ENCODE measurements around the gene RFX7.

DNA sequence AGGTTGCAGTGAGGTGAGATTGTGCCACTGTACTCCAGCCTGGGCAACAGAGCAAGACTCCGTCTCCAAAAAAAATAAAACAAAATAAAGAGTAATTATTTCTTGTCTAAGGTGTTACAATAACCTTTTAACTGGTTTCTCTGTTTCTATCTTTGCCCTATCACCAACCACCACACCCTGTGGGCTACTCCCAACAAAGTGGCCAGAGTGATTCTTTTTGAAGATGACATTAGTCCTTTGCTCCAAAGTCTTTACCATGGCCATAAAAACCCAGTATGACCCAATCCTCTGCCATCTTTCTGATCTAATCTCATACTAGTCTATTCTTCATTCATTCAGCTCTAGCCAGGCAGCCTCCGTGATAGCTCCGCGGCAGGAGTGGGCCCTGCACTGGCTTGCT, 62.8 kb downstream of the RFX7 start:
- TF ChIP-seq, protein P1, sequence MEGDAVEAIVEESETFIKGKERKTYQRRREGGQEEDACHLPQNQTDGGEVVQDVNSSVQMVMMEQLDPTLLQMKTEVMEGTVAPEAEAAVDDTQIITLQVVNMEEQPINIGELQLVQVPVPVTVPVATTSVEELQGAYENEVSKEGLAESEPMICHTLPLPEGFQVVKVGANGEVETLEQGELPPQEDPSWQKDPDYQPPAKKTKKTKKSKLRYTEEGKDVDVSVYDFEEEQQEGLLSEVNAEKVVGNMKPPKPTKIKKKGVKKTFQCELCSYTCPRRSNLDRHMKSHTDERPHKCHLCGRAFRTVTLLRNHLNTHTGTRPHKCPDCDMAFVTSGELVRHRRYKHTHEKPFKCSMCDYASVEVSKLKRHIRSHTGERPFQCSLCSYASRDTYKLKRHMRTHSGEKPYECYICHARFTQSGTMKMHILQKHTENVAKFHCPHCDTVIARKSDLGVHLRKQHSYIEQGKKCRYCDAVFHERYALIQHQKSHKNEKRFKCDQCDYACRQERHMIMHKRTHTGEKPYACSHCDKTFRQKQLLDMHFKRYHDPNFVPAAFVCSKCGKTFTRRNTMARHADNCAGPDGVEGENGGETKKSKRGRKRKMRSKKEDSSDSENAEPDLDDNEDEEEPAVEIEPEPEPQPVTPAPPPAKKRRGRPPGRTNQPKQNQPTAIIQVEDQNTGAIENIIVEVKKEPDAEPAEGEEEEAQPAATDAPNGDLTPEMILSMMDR (conservative IDR thresholded peaks at IDR 0.05 in 1 of 2, IDR thresholded peaks at IDR 0.05 in 1 of 2; ENCODE audit: low read depth in 1 of 2, low read length in 2 of 2): no peak
- TF ChIP-seq EZH2 (IDR thresholded peaks at IDR 0.05; ENCODE audit: low read length, missing control alignments): no peak

Measured in fibroblast of lung (primary cell).